ENCODE measurements around the gene NPM3. TPM values are rescaled to one million over a fixed set of nuclear protein-coding genes. Genes with fewer than 3 reads are reported as not detected.

The NPM3 gene
- total RNA-seq, 6 donors from 2014 or later: 8.4 to 22.7 (median 16.8) TPM

- H3K36me3 ChIP-seq: no peaks in the 10 kb centered on the region
- no peak overlapping the region for H3K4me3 ChIP-seq
- ATAC-seq (ENCODE audit: low FRiP score in 2 of 2): no peak
- H3K4me1 ChIP-seq: no peaks in the 10 kb centered on the region
- no peak overlapping the region for H3K27ac ChIP-seq
- H3K9me3 ChIP-seq: no peaks in the 10 kb centered on the region
- no peak for TF ChIP-seq POLR2AphosphoS5 (IDR thresholded peaks at IDR 0.05)
- TF ChIP-seq POLR2A (IDR thresholded peaks at IDR 0.05): no peak
- TF ChIP-seq EP300 (IDR thresholded peaks at IDR 0.05): no peak
- no peak for TF ChIP-seq CTCF (IDR thresholded peaks at IDR 0.05)
- WGBS, 2 donors: 50 to 51% methylated on average over 2 of the region's 2 CpGs
- no peaks in the 10 kb centered on the region for H3K27me3 ChIP-seq
- no peak for DNase-seq
Measured at GRCh38 chr10:101741938-101742337, 41.3 kb downstream of the NPM3 start.

DNA sequence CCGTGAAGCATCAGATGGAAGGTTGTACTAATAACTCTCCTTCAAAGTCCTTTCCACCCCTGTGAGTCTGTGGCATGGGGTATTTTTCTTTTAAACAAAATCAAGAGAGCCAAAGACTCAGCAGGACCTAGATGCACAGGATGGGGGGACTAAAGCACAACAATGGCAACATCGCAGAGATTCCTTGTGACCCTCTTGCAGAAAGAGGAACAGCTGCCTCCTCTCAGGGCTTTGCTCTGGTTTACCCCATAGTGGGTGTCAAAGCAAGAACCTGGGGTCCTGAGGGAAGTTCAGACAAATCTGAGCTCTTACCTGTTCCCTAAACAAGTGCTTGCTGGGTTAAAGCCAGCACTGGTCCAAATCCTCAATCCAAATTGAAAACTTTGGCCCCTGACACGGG lies 46.6 kb downstream of the NPM3 start:
- ATAC-seq (ENCODE audit: low FRiP score in 2 of 2): no peak
- TF ChIP-seq CTCF (IDR thresholded peaks at IDR 0.05) (no peak), POLR2AphosphoS5 (IDR thresholded peaks at IDR 0.05) (no peak), EP300 (IDR thresholded peaks at IDR 0.05) (no peak), POLR2A (IDR thresholded peaks at IDR 0.05) (no peak)
- 67 to 75% methylated on average over 3 of the region's 3 CpGs for WGBS, 2 donors
- DNase-seq: no peak
- Histone ChIP-seq H3K4me3 (no peak overlapping the region), H3K9me3 (no peaks in the 10 kb centered on the region), H3K27ac (no peak overlapping the region), H3K36me3 (no peaks in the 10 kb centered on the region), H3K27me3 (no peaks in the 10 kb centered on the region), H3K4me1 (no peaks in the 10 kb centered on the region)

- 53 to 67% methylated on average over 1 of the region's 1 CpG for WGBS, 2 donors
- H3K4me1 ChIP-seq: no peaks in the 10 kb centered on the region
- no peaks in the 10 kb centered on the region for H3K9me3 ChIP-seq
- no peak overlapping the region for H3K27ac ChIP-seq
- no peak overlapping the region for H3K4me3 ChIP-seq
- DNase-seq (no peak), ATAC-seq (ENCODE audit: low FRiP score in 2 of 2) (no peak)
- no peaks in the 10 kb centered on the region for H3K36me3 ChIP-seq
- no peaks in the 10 kb centered on the region for H3K27me3 ChIP-seq
- no peak for TF ChIP-seq CTCF (IDR thresholded peaks at IDR 0.05)
- no peak for TF ChIP-seq POLR2AphosphoS5 (IDR thresholded peaks at IDR 0.05)
- TF ChIP-seq POLR2A (IDR thresholded peaks at IDR 0.05): no peak
- no peak for TF ChIP-seq EP300 (IDR thresholded peaks at IDR 0.05)
Measured at GRCh38 chr10:101732096-101732495, 51.1 kb downstream of the NPM3 start.

Other genes with a start within 250 kb of the NPM3 start
- 10 to 100 TPM; 20.4 to 47.1 (median 31.5) TPM for gene POLL, start 195.2 kb downstream of the NPM3 start, total RNA-seq
- 10 to 100 TPM in 4 of 6 donors, 1 to 10 TPM in 2; 3.7 to 36.2 (median 15.1) TPM for gene DPCD, start 195.1 kb downstream of the NPM3 start, total RNA-seq
- 100 to 1,000 TPM in 2 of 6 donors, 10 to 100 TPM in 4; 75.2 to 223 (median 88.5) TPM for gene FBXW4, start 88.3 kb downstream of the NPM3 start, total RNA-seq
- gene FGF8, start 7.3 kb downstream of the NPM3 start, total RNA-seq: under 1 TPM in 1 of 6 donors, not detected in 5; 0.44 TPM
- gene OGA, start 35.0 kb upstream of the NPM3 start, total RNA-seq: 100 to 1,000 TPM in 3 of 6 donors, 10 to 100 TPM in 3; 71.1 to 374 (median 138) TPM
- 10 to 100 TPM in 1 of 6 donors, 1 to 10 TPM in 4, under 1 TPM in 1; 0.76 to 21.0 (median 3.8) TPM for gene KCNIP2, start 60.4 kb upstream of the NPM3 start, total RNA-seq